GM12801 (cell line): ENCODE results near the gene MYO16.

Experiments used
- CTCF ChIP-seq: IDR thresholded peaks from one replicate; pipeline ENCODE4 v1.5.1; 2011; ENCODE audit warnings: control low read depth; ENCODE audit not compliant: insufficient read length; ENCODE audit errors: extremely low read depth

Gene MYO16

GRCh38 chr13:108705031-108705430 is 75.6 kb downstream of the MYO16 start:
- no peak for TF ChIP-seq CTCF

GRCh38 chr13:108707584-108707983 is 78.2 kb downstream of the MYO16 start:
- no peak for TF ChIP-seq CTCF

- no peak for TF ChIP-seq CTCF
Observed at GRCh38 chr13:108708921-108709320, 79.5 kb downstream of the MYO16 start.

- TF ChIP-seq CTCF: no peak
Observed at GRCh38 chr13:108711386-108711785, 82.0 kb downstream of the MYO16 start.

- no peak for TF ChIP-seq CTCF
Observed at GRCh38 chr13:108725471-108725870, 96.1 kb downstream of the MYO16 start.

GRCh38 chr13:108728370-108728769 is 99.0 kb downstream of the MYO16 start:
- TF ChIP-seq CTCF: no peak

- no peak for TF ChIP-seq CTCF
Observed at GRCh38 chr13:108733022-108733560, 103.7 kb downstream of the MYO16 start.
